ENCODE results near the gene PLCB4.

- TF ChIP-seq POLR2A (IDR thresholded peaks at IDR 0.05) (no peak), CTCF (IDR thresholded peaks at IDR 0.05) (no peak)
Measured at GRCh38 chr20:9241721-9242427, 173.0 kb downstream of the PLCB4 start.

Measured in testis (tissue), 2 donors.